ENCODE measurements around the gene NAV1.
"Not testable (repeated sequence)": the region's sequence is repeated elsewhere in the genome, so short reads cannot be mapped to it uniquely, and the experiment has no call there.

Gene NAV1, protein sequence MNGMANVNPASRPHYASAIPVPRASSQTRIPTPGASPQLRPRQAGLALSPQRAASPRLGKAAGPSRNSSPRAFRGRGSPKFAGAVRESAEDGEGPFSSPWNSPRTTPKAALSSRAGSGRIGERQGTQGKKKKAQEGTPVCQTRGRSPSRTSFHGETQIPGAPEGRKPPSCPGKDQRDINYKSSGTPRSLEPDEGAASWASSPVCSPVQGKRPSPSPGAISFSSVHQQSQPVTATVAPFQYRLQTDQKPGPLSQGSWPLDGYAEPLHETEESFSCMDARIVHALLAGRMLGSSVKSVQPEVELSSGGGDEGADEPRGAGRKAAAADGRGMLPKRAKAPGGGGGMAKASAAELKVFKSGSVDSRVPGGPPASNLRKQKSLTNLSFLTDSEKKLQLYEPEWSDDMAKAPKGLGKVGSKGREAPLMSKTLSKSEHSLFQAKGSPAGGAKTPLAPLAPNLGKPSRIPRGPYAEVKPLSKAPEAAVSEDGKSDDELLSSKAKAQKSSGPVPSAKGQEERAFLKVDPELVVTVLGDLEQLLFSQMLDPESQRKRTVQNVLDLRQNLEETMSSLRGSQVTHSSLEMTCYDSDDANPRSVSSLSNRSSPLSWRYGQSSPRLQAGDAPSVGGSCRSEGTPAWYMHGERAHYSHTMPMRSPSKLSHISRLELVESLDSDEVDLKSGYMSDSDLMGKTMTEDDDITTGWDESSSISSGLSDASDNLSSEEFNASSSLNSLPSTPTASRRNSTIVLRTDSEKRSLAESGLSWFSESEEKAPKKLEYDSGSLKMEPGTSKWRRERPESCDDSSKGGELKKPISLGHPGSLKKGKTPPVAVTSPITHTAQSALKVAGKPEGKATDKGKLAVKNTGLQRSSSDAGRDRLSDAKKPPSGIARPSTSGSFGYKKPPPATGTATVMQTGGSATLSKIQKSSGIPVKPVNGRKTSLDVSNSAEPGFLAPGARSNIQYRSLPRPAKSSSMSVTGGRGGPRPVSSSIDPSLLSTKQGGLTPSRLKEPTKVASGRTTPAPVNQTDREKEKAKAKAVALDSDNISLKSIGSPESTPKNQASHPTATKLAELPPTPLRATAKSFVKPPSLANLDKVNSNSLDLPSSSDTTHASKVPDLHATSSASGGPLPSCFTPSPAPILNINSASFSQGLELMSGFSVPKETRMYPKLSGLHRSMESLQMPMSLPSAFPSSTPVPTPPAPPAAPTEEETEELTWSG (N-terminal part only)

DNA sequence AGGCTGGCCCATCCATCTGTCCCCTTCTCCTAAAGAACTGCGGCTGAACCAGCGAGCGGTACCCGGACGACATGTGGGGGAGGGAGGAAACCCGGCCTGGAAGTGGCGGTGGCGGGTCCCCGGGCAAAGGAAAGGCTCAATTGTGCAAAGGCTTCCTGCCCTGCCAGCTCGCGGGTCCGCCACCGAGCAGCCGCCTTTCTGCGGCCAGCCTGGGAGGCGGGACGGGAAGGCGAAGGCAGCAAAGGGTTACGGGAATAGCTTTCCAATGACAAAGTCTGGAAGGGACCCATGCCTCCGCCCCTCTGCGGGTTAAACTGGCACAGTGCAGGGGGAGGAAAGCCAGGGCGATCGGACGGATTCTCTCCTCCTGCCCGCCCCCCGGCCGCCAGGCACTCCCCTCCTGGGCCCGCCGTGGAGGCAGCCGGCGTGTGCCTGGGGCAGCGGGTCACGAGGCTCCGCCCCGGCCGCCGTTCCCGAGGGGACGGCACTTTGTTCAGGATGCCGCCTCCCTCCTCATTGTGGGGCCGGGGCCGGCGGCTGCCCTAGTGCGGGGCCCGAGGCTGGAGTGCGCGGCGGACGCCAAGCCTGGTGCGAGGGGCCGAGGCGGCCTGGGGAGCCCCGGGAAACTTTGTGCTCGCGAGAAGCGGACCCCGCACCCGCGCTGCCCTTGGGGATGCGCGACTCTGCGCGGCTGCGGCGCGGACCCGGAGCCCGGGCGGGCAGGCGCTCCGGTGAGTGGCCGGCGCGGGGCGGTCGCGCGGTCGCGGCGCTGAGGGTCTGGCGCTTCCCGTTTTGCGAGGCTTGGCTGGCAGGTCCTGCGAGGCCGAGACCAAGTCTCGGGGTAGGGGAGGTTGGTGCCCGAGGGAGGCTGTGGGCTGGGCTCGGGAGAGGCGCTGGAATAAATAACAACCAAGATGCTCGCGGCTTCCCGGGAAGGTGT is at the start of gene NAV1:
TSS of gene NAV1 (plus strand) at position 516 of the 940 bp plus-strand sequence. CDS start 83,758 bp downstream, outside the sequence.
- DNase-seq, result no peak

DNA sequence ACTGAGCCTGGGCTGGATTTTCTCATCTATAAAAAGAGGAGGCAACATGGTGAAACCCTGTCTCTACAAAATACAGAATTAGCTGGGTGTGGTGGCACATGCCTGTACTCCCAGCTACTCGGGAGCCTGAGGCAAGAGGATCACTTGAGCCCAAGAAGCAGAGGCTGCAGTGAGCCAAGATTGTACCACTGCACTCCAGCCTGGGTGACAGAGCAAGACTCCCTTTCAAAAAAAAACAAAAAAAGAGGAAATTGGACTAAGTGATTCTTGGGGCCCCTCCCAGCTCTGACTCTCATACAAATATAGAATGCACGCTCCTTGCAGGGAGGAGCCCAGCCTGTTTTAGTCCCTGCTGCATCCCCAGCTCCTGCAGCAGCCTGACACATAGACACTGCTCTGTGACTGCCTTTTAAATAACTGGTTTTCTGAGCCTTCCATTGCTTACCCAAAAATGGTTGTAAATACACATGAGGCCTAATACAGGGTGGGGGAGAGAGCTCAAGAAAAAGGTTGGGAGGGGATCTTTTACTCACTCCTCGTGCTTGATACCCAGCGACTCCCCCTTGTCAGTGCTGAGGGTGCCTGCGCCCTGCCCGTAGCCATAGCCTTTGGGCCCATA is 49.2 kb upstream of the NAV1 start:
- DNase-seq, result no peak

DNA sequence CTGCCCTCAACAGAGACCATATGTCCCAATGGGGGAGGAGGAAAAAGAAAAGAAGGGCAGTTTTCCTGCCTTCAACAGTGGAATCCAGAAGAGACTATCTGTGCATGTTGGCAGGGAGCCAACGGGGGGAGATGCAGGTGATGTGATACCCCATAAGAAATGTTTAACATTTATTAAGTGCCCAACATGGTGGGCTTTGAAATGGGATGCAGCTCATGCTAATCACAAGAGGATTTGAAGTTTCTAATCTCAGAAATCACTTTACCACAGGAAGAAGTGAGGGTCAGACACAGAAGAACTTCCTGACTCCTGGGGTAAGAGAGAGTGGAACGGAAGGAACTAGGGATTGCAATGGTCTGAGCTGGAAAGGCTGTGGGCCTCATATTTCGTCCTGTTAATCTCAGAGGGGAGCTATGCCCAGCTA is 48.2 kb upstream of the NAV1 start:
- no peak for DNase-seq

DNA sequence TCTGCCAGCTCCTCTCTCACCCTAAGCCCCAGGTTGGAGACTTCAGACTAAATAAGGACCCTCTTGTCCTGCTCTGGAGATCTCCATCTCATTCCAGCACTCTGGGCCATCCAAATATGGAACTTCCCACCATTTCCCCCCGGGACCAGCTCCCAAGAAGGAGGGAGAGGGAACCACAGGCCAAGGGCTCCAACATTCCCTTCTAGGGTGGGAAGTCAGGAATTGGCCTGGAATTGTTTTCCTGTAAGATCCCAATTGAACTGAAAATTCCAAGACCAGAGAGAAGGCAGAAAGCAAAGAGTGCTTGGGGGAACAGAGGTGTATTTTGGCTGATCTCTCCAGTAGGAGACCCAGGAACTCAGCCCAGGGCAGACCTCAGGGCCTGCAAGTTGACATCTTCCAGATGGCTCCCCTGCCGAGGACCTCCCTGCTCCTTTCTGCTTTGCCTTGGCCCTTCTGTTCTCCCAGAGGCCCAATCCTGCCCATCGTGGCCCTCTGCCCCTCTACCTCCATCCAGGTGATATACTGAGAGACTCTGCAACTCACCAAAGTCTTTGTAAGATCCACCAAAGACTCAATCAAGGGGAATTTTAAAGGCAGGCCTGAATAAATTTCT is 46.9 kb upstream of the NAV1 start:
- DNase-seq, result no peak

DNA sequence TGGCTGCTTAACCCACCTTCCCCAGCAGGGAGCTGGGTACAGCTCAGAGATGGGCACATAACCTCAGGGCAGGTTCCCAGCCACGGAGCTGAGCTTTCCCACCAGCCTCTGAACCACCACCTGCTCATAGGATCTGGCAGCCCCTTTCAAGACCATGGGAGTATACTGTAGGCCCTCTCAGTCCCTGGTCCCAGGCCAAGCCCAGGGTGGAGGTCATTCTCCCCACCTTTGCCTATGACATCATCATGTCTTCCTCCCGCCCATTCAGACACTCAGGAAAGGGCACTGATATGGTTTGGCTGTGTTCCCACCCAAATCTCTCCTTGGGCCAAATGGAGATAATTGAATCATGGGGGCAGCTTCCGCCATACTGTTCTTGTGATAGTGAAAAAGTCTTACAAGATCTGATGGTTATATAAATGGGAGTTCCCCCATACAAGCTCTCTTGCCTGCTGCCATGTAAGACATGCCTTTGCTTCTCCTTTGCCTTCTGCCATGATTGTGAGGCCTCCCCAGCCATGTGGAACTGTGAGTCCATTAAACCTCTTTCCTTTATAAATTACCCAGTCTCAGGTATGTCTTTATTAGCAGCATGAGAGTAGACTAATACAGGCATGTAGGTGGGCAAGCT is 45.8 kb upstream of the NAV1 start:
- DNase-seq, result not testable (repeated sequence)

DNA sequence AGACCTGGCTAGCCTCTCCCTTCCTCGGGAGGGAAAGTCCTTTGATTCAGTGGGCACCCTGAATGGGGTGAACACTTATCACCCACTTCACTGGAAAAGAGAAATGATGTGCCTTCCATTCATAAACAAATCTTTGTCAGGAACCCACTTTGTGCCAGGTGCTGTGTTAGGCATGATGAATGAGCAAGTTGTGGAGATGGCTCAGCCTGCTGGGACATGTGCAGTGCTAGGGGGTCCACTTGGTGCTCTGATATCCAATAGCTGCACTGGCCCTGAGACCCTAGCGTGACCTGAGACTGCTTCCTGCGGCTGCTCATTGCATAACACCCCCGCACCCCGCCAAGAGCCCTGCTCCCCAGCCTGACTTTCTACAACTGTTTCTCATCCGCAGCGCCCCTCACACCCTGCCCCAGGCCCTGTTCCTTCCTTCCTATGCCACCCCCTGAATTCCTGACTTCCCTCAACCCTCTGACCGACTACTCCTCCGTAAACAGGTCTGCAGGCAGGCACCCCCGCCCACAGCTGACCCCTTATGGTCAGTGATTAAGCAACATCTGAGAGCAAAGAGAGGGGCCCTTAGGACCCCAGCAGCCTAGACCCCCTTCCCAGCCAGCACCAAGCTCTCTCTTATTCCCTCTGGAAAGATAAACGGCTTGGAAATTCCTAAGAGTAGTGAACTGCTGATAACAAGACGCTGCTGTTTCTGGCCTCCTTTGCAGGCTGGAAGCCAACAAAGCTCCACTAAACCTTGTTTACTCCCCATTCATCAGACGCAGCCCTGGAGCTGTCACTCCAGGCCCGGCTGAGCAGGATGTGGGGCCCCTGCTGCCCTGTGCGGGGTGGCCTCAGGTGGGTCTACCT is 44.9 kb upstream of the NAV1 start:
- DNase-seq, result no peak

DNA sequence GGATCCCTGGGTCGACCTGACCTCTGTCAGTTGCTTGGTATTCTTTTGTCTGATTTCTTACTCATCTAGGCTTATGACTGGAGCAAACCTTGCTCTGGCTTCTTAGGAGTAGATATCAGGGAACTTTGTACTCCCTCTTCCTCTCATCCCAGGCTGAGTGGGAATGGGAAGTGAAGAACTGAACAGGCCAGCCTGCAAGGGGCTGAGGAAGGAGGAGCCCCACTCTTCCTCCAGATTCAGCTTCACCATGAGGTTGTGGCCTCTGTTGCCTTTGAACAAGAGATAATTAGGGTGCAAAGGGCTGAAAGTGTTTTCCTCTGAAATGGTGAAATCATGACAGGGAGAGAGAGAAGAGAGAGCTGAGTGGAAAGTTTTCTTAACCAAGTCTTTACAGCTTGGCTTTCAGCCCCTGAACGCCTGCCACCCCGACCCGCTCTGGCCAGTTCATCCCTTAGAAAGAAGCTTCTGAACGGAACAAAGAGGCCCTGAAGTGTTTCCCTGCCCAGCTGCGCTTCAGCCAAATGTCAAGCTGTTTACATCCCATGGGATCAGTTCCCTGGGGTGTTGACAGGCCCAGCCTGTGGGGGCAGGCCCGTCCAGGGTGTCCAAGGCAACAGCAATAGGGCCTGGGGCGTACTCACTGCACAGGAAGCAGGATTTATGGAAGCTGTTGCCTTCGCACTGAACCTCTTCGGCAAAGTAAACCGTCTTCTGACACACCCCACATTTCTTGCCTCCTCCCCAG is 43.2 kb upstream of the NAV1 start:
- DNase-seq, result no peak

DNA sequence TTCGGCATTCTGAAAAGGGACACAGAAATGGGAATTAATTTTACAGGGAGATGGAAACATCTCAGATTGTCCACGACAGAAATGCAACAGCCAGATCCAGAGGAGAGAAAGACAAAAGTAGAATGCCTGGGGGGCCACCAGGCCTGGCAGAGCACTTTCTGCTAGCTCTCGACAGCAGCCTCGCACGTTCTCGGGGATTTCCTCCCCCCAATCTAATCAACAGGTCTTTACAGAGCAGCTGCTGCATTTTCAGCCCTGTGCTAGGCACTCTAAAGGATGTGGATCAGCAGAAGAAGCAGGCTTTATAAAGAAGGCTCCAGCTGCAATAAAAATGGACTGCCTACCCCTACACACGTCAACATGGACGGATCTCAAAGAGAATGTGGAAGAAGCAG is 42.6 kb upstream of the NAV1 start:
- DNase-seq, result no peak

DNA sequence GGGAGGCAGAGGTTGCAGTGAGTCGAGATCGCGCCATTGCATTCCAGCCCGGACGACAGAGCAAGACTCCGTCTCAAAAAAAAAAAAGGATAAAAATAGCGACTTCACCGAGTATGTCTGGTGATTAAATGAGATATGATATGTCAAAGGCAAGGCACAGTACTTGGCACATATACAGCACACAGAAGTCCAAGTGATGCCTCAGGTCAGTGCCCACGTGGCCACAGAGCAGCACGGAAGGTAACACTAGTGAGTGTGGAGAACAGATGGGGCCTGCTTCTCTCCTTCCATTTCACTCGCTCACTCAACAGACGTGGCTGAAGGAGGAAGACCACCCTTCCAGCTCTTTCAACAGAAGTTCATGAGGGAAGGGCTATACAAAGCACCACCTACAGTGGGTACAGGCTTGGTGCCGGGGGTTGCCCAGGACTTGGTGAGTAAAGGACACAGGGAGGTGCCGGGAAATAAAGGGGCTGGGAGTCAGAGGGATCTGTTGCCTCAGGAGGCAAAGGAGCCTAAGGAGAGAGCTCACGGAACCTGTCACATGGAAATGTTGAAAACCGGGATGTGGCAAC is 40.9 kb upstream of the NAV1 start:
- no peak for DNase-seq

DNA sequence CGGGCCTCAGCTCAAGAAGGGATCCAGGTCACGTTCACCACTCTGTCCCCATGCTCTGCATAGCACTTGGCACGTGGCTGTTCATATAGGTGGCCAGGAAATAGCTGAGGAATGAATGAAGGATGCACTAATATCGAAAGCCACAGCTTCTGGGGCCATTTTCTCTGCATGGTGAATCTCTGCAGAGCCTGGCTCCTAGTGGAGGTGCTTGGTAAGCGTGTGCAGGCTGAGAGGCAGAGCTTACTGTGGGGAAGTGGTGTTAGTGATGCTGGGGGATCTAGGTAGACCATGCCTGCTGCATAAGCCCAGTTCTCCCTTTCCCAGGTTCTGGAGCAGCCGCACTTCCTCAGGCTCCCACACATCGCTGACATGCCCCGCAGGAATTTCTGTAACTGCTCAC is 40.3 kb upstream of the NAV1 start:
- no peak for DNase-seq

DNA sequence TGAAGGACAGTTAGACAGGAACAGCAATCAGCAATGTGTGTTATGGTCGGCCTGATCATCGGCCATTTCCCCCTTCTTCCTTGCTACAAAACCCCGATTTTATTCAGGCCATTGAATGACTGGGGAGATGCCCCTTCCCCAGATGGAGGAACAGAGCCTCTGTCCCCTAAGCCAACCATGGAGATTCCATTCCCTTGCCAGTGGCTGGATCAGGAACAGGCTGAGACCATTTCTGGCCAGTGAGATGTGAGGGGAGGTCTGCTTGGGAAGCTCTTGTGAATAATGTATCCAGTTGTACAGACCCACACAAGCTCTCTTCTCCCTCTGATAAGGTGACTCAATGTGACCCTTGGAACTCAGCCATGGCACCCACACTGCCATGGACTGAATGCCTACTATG is 39.7 kb upstream of the NAV1 start:
- DNase-seq, result no peak

DNA sequence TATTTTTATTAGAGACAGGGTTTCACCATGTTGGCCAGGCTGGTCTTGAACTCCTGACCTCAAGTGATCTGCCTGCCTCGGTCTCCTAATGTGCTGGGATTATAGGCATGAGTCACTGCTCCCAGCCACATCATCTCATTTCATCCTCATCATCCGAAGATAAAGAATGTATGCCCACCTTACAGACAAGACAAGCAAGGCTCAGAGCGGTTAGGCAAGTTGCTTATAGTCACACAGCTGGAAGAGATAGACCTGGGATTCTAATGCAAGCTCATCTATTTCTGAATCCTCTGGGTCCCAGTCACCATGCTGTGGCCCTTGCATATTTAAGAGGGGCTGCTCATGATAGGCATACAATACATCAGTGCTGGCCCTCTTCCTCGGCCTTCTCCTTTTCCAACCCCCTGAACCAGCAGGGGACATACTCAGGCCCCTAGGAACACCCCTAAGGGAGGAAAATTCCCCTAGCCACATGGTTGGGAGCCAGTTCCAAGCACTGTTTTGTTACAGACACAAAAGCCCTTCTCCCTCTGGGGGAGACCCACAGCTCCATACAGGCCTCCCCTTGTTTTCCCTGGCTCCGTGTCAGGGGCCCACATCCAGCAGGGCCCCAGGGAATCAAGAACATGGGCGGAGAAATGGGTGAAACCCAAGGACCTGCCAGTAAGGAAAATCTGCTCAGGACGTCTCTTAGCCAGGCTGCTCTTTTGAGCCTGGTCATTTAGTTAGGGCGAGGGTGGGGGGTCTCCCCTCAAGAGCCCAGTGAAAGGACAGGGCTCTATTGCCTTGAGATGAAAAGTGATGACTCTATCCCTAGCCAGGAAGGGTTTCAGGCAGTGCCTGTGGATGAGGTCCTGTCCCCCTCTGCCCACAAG is 38.9 kb upstream of the NAV1 start:
- no peak for DNase-seq

DNA sequence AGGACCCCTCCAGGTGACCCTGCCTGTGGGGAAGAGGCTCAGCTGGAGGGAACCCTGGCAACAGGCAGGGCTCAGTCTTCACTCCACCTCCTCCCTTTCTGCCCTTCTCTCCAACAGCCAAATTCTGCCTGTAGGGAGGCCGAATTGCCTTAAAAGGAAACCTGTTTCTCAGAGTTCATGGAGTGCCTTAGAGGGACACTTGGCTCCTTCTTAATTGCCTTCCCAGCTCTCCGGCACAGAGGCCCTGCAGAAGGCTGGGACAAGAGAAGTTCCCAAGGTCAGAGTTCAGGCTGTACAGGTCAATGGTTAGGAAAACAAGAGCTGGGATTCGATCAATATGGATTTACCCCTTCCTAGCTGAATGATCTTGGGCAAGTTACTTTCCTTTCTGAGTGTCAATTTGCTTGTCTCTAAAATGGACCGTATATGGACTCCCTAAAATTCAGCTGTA is 38.2 kb upstream of the NAV1 start:
- no peak for DNase-seq

DNA sequence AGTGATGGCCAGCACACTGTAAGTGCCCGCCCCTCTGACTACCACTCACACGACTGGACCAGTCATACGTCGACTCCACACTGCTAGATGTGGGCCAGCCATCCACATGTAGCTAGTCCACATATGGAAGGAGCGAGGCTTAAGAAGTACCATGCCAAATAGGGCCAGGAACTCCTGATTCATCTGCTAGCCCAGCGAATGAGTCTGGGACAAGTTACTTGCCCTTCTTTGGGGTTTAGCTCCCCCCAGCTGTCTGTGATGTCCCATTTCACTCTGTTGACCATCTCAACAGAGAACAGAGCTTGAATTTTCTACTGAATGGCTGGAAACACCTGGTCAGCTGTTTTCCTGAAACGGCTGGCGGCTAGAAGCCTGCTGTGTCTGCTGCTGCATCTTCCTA is 37.8 kb upstream of the NAV1 start:
- no peak for DNase-seq

DNA sequence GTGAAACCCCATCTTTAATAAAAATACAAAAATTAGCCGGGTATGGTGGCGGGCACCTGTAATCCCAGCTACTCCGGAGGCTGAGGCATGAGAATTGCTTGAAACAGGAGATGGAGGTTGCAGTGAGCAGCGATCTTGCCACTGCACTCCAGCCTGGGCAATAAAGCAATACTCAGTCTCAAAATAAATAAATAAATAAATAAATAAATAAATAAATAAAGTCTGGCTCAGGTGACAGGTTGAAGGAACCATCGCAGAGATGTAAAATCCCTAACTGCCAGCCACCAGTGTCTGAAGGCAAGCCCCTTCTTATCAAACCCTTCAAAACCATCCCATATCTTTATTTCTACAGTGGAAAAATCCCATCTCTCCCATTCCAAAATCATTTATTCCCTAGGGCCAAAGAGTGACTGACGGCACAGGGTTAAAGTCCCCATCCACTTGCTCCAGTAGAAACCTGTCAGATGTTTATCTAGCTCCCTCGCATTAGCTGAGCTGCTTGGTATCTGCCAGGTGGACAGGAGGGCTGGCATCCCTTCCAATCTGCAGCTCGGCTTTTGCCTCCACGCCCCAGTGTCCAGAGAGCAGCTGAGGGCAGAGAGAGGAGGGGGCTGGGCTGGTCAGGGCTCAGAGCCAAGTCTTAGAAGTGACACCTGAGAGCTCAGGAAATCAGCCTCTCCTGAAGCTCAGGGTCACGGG is 37.0 kb upstream of the NAV1 start:
- no peak for DNase-seq

DNA sequence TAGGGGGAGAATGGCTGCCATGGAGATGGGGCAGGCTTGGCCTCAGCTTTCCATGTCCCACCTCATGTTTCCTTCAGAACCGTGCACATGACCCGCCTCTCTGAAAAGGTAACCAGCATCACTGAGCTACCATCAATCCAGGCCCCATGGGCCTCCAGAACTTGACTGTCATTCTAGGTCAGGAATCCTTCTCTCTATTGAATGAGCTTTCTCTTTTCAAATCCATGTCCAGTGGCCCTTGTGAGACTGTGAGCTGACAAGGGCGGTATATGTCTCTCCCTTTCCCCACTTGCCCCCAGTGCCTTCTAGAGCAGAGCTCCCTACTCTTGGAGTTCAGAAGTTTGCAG is 36.4 kb upstream of the NAV1 start:
- DNase-seq, result no peak

Measured in activated CD4-positive, CD25-positive, alpha-beta regulatory T cell (primary cell).